IPS-15b (cell line): ENCODE data around the gene COPS9.

Source experiments
- H3K27me3 ChIP-seq: one replicate; pipeline ENCODE4 v1.6.1; 2013; ENCODE audit warnings: low read length; ENCODE audit not compliant: control insufficient read depth, insufficient read depth
- H3K36me3 ChIP-seq: one replicate; pipeline ENCODE4 v1.6.1; 2013; ENCODE audit warnings: low read length; ENCODE audit not compliant: control insufficient read depth, insufficient read depth
- H3K4me1 ChIP-seq: one replicate; pipeline ENCODE4 v1.6.1; 2013; ENCODE audit warnings: mild to moderate bottlenecking, low read length; ENCODE audit not compliant: control insufficient read depth, insufficient read depth
- H3K4me3 ChIP-seq: one replicate; pipeline ENCODE4 v1.5.1; 2013; ENCODE audit warnings: low read depth, low read length
- H3K9ac ChIP-seq: one replicate; pipeline ENCODE4 v1.6.1; 2013; ENCODE audit warnings: low read depth, mild to moderate bottlenecking, low read length
- H3K9me3 ChIP-seq: one replicate; pipeline ENCODE4 v1.6.1; 2013; ENCODE audit warnings: mild to moderate bottlenecking, low read length; ENCODE audit not compliant: control insufficient read depth, insufficient read depth

Gene COPS9

GRCh38 chr2:240137596-240138253 lies 1.6 kb upstream of the COPS9 start:
- Histone ChIP-seq H3K9me3 (no peaks in the 10 kb centered on the region), H3K27me3 (peaks cover 8% of the 10 kb centered on the region), H3K4me3 (no peak overlapping the region), H3K36me3 (peaks cover under 1% of the 10 kb centered on the region), H3K9ac (no peak overlapping the region), H3K4me1 (peaks cover 7% of the 10 kb centered on the region)

GRCh38 chr2:240136671-240137292 lies 677 bp upstream of the COPS9 start:
- Histone ChIP-seq H3K9ac (no peak overlapping the region), H3K27me3 (peaks cover 8% of the 10 kb centered on the region), H3K36me3 (peaks cover 9% of the 10 kb centered on the region), H3K4me1 (peaks cover 7% of the 10 kb centered on the region), H3K9me3 (no peaks in the 10 kb centered on the region), H3K4me3 (peak overlapping the region; percentile 90)

GRCh38 chr2:240135706-240136012 lies 446 bp downstream of the COPS9 start:
- Histone ChIP-seq H3K9ac (peak overlapping the region; percentile 79), H3K27me3 (peaks cover 8% of the 10 kb centered on the region), H3K9me3 (no peaks in the 10 kb centered on the region), H3K36me3 (peaks cover 20% of the 10 kb centered on the region), H3K4me1 (peaks cover 7% of the 10 kb centered on the region), H3K4me3 (peak overlapping the region; percentile 90)

GRCh38 chr2:240134956-240135520 lies 1.1 kb downstream of the COPS9 start:
- peak overlapping the region; percentile 79 for H3K9ac ChIP-seq
- H3K4me1 ChIP-seq = peaks cover 7% of the 10 kb centered on the region
- H3K9me3 ChIP-seq = no peaks in the 10 kb centered on the region
- peak overlapping the region; percentile 90 for H3K4me3 ChIP-seq
- peaks cover 26% of the 10 kb centered on the region for H3K36me3 ChIP-seq
- peaks cover 8% of the 10 kb centered on the region for H3K27me3 ChIP-seq

- Histone ChIP-seq H3K36me3 (peaks cover 32% of the 10 kb centered on the region), H3K4me1 (peaks cover 3% of the 10 kb centered on the region), H3K4me3 (peak overlapping the region; percentile 90), H3K9me3 (no peaks in the 10 kb centered on the region), H3K27me3 (peaks cover 8% of the 10 kb centered on the region), H3K9ac (peak overlapping the region; percentile 24)
Measured at GRCh38 chr2:240134466-240134865, 1.6 kb downstream of the COPS9 start.

GRCh38 chr2:240133401-240133800 lies 2.7 kb downstream of the COPS9 start:
- Histone ChIP-seq H3K4me3 (no peak overlapping the region), H3K27me3 (peaks cover 8% of the 10 kb centered on the region), H3K4me1 (peaks cover 3% of the 10 kb centered on the region), H3K9ac (no peak overlapping the region), H3K36me3 (peaks cover 40% of the 10 kb centered on the region), H3K9me3 (no peaks in the 10 kb centered on the region)

- Histone ChIP-seq H3K36me3 (peaks cover 43% of the 10 kb centered on the region), H3K9ac (no peak overlapping the region), H3K9me3 (no peaks in the 10 kb centered on the region)
Measured at GRCh38 chr2:240132651-240132980, 3.5 kb downstream of the COPS9 start.

GRCh38 chr2:240131941-240132650 lies 4.0 kb downstream of the COPS9 start:
- H3K4me3 ChIP-seq = no peak overlapping the region
- H3K4me1 ChIP-seq = peaks cover 3% of the 10 kb centered on the region
- peaks cover 4% of the 10 kb centered on the region for H3K27me3 ChIP-seq
- H3K9ac ChIP-seq = no peak overlapping the region
- peaks cover 43% of the 10 kb centered on the region for H3K36me3 ChIP-seq
- no peaks in the 10 kb centered on the region for H3K9me3 ChIP-seq

More at GRCh38 chr2:240132651-240132980, 3.5 kb downstream of the COPS9 start:
- H3K4me3 ChIP-seq = no peak overlapping the region
- H3K4me1 ChIP-seq = peaks cover 3% of the 10 kb centered on the region
- H3K27me3 ChIP-seq = peaks cover 8% of the 10 kb centered on the region

GRCh38 chr2:240131296-240131695 lies 4.8 kb downstream of the COPS9 start:
- peaks cover 47% of the 10 kb centered on the region for H3K36me3 ChIP-seq
- no peaks in the 10 kb centered on the region for H3K27me3 ChIP-seq

GRCh38 chr2:240130393-240131195 lies 5.5 kb downstream of the COPS9 start:
- Histone ChIP-seq H3K4me3 (no peak overlapping the region), H3K4me1 (peaks cover 3% of the 10 kb centered on the region), H3K9me3 (no peaks in the 10 kb centered on the region), H3K27me3 (no peaks in the 10 kb centered on the region), H3K36me3 (peaks cover 49% of the 10 kb centered on the region), H3K9ac (no peak overlapping the region)

More at GRCh38 chr2:240131296-240131695, 4.8 kb downstream of the COPS9 start:
- peaks cover 3% of the 10 kb centered on the region for H3K4me1 ChIP-seq
- no peaks in the 10 kb centered on the region for H3K9me3 ChIP-seq
- no peak overlapping the region for H3K4me3 ChIP-seq
- no peak overlapping the region for H3K9ac ChIP-seq

- H3K4me1 ChIP-seq = peaks cover 1% of the 10 kb centered on the region
- no peak overlapping the region for H3K9ac ChIP-seq
- no peaks in the 10 kb centered on the region for H3K9me3 ChIP-seq
- H3K36me3 ChIP-seq = peaks cover 49% of the 10 kb centered on the region
- H3K27me3 ChIP-seq = no peaks in the 10 kb centered on the region
- no peak overlapping the region for H3K4me3 ChIP-seq
Measured at GRCh38 chr2:240129731-240130392, 6.2 kb downstream of the COPS9 start.
